Spleen (tissue), 11 donors: ENCODE measurements around the gene SPTLC3. TPM values are rescaled to one million over a fixed set of nuclear protein-coding genes. Genes with fewer than 3 reads are reported as not detected.

Experiments used
- DNase-seq: peaks from one replicate; pipeline ENCODE4 v3.0.0-alpha.2; 2020
- H3K27ac ChIP-seq, 8 donors: fragments of 200-600 bp; sonication (generic) in 7 of 8; 1 replicate in 4 of 8; 2 replicates in 4 of 8; pipeline versions ENCODE4 v1.5.0 to v1.8.0; 2016 to 2021; ENCODE audit warnings: inconsistent platforms in 4 of 8, mild to moderate bottlenecking in 4 of 8, moderate library complexity in 1 of 8
- H3K27me3 ChIP-seq, 7 donors: fragments of 200-600 bp; sonication (generic) in 6 of 7; replicated peaks in 1 of 7; 1 replicate in 4 of 7; 2 replicates in 3 of 7; pipeline versions ENCODE4 v1.5.0 to v1.8.0; 2016 to 2021; ENCODE audit warnings: inconsistent platforms in 3 of 7, mild to moderate bottlenecking in 1 of 7
- H3K36me3 ChIP-seq, 6 donors: fragments of 200-600 bp; sonication (generic) in 5 of 6; 1 replicate in 4 of 6; 2 replicates in 2 of 6; pipeline versions ENCODE4 v1.5.0 to v1.8.0; 2016 to 2021; ENCODE audit warnings: inconsistent platforms in 2 of 6
- H3K4me1 ChIP-seq, 6 donors: fragments of 200-600 bp; sonication (generic) in 5 of 6; 1 replicate in 3 of 6; 2 replicates in 3 of 6; pipeline versions ENCODE4 v1.5.0 to v1.8.0; 2016 to 2021; ENCODE audit warnings: inconsistent platforms in 3 of 6
- H3K4me3 ChIP-seq, 8 donors: fragments of 200-600 bp; sonication (generic) in 7 of 8; 1 replicate in 4 of 8; 2 replicates in 4 of 8; pipeline versions ENCODE4 v1.5.0 to v1.8.0; 2016 to 2021; ENCODE audit warnings: inconsistent platforms in 4 of 8, mild to moderate bottlenecking in 4 of 8, moderate library complexity in 2 of 8
- H3K9me3 ChIP-seq, 8 donors: fragments of 200-600 bp; sonication (generic) in 7 of 8; 1 replicate in 4 of 8; 2 replicates in 4 of 8; pipeline versions ENCODE4 v1.5.0 to v1.8.0; 2016 to 2021; ENCODE audit warnings: inconsistent platforms in 4 of 8
- POLR2A ChIP-seq, 3 donors: fragments of 450-650 bp; IDR thresholded peaks; one replicate each; pipeline ENCODE4 v1.5.1; 2017; ENCODE audit warnings: antibody characterized with exemption in 3 of 3, mild to moderate bottlenecking in 1 of 3
- POLR2AphosphoS5 ChIP-seq, 3 donors: sonication (generic); formaldehyde crosslinking; IDR thresholded peaks; one replicate each; pipeline ENCODE4 v1.5.1; 2017; ENCODE audit warnings: antibody characterized with exemption in 3 of 3
- WGBS, 5 donors: extraction: QIAGEN DNeasy Blood & Tissue Kit in 3 of 5; methylation state at CpG; one replicate each; pipeline versions ENCODE4 v1.1.5 to v1.1.7; 2013 to 2018; 5-methylcytosine and 5-hydroxymethylcytosine counted together
- intact Hi-C: fragments of 100-400 bp; cut with DNase I; formaldehyde crosslinking; loops from one replicate; pipeline ENCODE4 v1.15.0; 2023; ENCODE audit warnings: low total_unique reads
- polyA plus RNA-seq, 3 donors: library from polyadenylated mRNA; stranded (reverse); fragments of 200-250 nt; gene quantifications; one replicate each; pipeline ENCODE4 v1.2.1, GENCODE V29; 2013
- total RNA-seq, 7 donors: library from RNA; depleted of rRNA in 3 of 7; stranded (reverse); fragments of >200 nt in 3 of 7; fragmentation: NEBNext Ultra II Directional in 4 of 7; extraction: Animal tissue kit (Norgen Biotek cat#: 25700) in 4 of 7; gene quantifications; one replicate each; pipeline versions ENCODE4 v1.1.0 to v1.2.1, GENCODE V29; 2016 to 2021
- TF ChIP-seq, protein P1 (sequence below), 11 experiments: fragments of 200-600 bp in 7 of 11; fragments of 450-650 bp in 4 of 11; sonication (generic) in 4 of 11; IDR thresholded peaks in 8 of 11; conservative IDR thresholded peaks in 3 of 11; 1 replicate in 7 of 11; 2 replicates in 4 of 11; pipeline versions ENCODE4 v1.4.0 to v1.8.0; 2016 to 2021; ENCODE audit warnings: antibody characterized with exemption in 11 of 11, inconsistent platforms in 4 of 11, mild to moderate bottlenecking in 1 of 11
- donor health status: healthy with polysubstance abuse.
- donor health status: DM: no; HTN: no; CAD: no; lungs with moderate emphysema.
- donor health status: DM: no; HTN: no; CAD: no.
- donor health status: Bipolar disorder and iron deficiency.
- donor health status: healthy.
- donor health status: DM: no; HTN: no; CAD: no.
- donor health status: DM: yes; HTN: yes; CAD: no.

Gene SPTLC3
- total and polyA plus RNA-seq, 10 donors: 0.50 to 12.3 (median 3.7) TPM

DNA sequence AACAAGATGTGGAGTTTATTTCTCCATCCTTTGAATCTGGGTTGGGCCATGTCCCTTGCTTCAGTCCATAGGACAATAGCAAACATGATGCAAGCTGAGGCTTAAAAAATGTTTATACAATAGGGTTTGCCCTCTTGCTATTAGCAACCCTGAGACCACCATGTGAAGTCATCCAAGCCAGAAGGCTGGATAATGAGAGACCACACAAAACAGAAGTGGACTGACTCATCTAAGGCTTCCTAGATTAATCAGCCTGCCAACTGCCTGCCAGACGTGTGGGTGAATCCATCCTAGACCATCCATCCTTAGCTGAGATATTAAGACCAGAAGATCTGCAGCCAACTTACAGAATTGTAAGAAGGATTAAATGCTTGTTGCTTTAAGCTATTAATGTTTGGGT is 174.2 kb downstream of the SPTLC3 start:
- DNase-seq: no peak
- Histone ChIP-seq H3K27ac (no peak overlapping the region), H3K4me3 (no peak overlapping the region), H3K36me3 (no peaks in the 10 kb centered on the region), H3K9me3 (peaks cover 0 to 29% (median 9%) of the 10 kb centered on the region in 8 donors), H3K4me1 (no peaks in the 10 kb centered on the region), H3K27me3 (no peaks in the 10 kb centered on the region)
- intact Hi-C loops: no loop called here
- WGBS, 5 donors: 27 to 63% (median 50%) methylated on average over 1 of the region's 1 CpG
- TF ChIP-seq, protein P1, sequence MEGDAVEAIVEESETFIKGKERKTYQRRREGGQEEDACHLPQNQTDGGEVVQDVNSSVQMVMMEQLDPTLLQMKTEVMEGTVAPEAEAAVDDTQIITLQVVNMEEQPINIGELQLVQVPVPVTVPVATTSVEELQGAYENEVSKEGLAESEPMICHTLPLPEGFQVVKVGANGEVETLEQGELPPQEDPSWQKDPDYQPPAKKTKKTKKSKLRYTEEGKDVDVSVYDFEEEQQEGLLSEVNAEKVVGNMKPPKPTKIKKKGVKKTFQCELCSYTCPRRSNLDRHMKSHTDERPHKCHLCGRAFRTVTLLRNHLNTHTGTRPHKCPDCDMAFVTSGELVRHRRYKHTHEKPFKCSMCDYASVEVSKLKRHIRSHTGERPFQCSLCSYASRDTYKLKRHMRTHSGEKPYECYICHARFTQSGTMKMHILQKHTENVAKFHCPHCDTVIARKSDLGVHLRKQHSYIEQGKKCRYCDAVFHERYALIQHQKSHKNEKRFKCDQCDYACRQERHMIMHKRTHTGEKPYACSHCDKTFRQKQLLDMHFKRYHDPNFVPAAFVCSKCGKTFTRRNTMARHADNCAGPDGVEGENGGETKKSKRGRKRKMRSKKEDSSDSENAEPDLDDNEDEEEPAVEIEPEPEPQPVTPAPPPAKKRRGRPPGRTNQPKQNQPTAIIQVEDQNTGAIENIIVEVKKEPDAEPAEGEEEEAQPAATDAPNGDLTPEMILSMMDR (IDR thresholded peaks at IDR 0.05 in 8 of 11, conservative IDR thresholded peaks at IDR 0.05 in 3 of 11): no peak
- TF ChIP-seq POLR2A (IDR thresholded peaks at IDR 0.05): no peak
- no peak for TF ChIP-seq POLR2AphosphoS5 (IDR thresholded peaks at IDR 0.05)

DNA sequence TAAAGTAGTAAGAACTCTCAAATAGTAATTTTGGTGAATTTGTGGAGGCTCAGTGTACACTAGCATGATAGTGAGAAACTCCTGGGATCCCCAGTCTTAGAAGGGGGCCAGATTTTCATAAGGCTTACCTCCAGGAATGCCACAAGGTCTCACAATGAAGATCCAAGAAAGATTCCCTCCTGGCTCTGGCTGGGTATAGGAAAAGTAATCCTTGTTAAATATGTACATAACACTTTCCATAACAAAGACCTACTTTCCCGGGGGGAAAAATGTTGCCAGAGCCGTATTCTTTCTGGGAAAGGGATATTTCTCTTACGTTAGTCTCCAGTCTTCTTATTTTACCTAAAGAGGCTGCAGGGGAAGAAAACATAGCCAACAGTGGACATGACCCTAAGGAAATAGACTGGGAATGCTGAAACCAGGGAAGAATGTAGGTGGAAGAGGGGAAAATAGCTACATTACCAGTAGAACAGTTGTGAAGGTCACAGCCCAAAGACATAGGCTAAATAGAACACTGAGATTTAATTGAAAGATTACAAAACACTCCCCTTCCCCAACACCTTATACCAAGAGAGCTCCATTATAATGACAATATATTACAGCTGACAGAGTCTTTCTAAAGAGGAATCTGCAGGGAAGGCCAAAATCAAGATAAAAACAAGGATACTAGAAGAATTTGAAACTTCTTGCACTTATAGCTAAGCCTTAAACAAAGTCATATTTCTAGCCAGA is 177.4 kb downstream of the SPTLC3 start:
- WGBS, 5 donors: 70 to 80% (median 71%) methylated on average over 3 of the region's 3 CpGs
- H3K27me3 ChIP-seq: no peaks in the 10 kb centered on the region
- DNase-seq: no peak
- no peaks in the 10 kb centered on the region for H3K36me3 ChIP-seq
- no peak overlapping the region for H3K4me3 ChIP-seq
- H3K4me1 ChIP-seq: no peaks in the 10 kb centered on the region
- peaks cover 0 to 22% (median 9%) of the 10 kb centered on the region in 8 donors for H3K9me3 ChIP-seq
- H3K27ac ChIP-seq: no peak overlapping the region
- TF ChIP-seq POLR2AphosphoS5 (IDR thresholded peaks at IDR 0.05) (no peak), POLR2A (IDR thresholded peaks at IDR 0.05) (no peak)
- TF ChIP-seq, protein P1 (IDR thresholded peaks at IDR 0.05 in 8 of 11, conservative IDR thresholded peaks at IDR 0.05 in 3 of 11): no peak
- intact Hi-C loops: no loop called here

DNA sequence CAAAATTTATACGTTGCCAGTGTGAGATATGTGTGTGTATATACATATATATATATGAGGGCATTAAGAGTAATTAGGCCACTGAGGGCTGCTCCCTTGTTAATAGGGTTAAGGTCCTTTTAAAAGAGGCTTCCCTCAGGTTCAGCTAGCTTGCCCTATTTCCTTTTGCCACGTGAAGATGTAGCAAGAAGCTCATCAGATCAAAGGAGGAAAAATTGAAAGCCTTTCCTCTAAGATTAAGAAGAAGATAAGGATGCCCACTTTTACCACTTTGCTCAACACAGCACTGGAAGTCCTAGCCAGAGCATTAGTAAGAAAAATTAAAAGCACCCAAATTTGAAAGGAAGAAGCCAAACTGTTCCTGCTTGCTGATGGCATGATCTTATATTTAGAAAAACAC is 179.1 kb downstream of the SPTLC3 start:
- H3K4me1 ChIP-seq: no peaks in the 10 kb centered on the region
- no peak overlapping the region for H3K27ac ChIP-seq
- intact Hi-C loops: no loop called here
- no peak for DNase-seq
- H3K9me3 ChIP-seq: peaks cover 0 to 22% (median 9%) of the 10 kb centered on the region in 8 donors
- 45 to 57% (median 53%) methylated on average over 2 of the region's 2 CpGs for WGBS, 5 donors
- H3K27me3 ChIP-seq: no peaks in the 10 kb centered on the region
- no peaks in the 10 kb centered on the region for H3K36me3 ChIP-seq
- H3K4me3 ChIP-seq: no peak overlapping the region
- TF ChIP-seq, protein P1 (IDR thresholded peaks at IDR 0.05 in 8 of 11, conservative IDR thresholded peaks at IDR 0.05 in 3 of 11): no peak
- TF ChIP-seq POLR2A (IDR thresholded peaks at IDR 0.05): no peak
- no peak for TF ChIP-seq POLR2AphosphoS5 (IDR thresholded peaks at IDR 0.05)

DNA sequence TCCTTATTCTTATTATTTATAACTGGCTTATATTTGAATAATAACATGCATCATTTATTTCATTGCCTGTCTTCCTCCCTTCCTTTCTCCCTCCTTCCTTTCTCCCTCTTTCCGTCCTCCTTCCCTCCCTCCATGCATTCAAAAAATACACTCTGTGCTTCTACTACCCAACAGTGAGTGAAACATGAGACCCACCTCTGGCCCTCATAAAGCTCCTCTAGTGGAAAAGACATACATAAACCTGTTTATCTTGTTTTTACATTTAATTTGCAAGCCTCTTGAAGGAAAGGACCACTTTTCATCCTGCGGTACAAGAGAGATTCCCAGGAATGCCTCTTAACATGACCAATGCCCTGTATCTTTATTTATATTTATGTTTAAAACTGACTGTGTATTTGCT is 190.5 kb downstream of the SPTLC3 start:
- Histone ChIP-seq H3K36me3 (no peaks in the 10 kb centered on the region), H3K9me3 (no peaks in the 10 kb centered on the region), H3K4me1 (no peaks in the 10 kb centered on the region), H3K27me3 (no peaks in the 10 kb centered on the region), H3K27ac (no peak overlapping the region), H3K4me3 (no peak overlapping the region)
- DNase-seq: no peak
- intact Hi-C loops: no loop called here
- WGBS, 5 donors: 90 to 94% (median 91%) methylated on average over 2 of the region's 2 CpGs
- no peak for TF ChIP-seq POLR2A (IDR thresholded peaks at IDR 0.05)
